ENCODE data around the gene BDKRB2.

DNA sequence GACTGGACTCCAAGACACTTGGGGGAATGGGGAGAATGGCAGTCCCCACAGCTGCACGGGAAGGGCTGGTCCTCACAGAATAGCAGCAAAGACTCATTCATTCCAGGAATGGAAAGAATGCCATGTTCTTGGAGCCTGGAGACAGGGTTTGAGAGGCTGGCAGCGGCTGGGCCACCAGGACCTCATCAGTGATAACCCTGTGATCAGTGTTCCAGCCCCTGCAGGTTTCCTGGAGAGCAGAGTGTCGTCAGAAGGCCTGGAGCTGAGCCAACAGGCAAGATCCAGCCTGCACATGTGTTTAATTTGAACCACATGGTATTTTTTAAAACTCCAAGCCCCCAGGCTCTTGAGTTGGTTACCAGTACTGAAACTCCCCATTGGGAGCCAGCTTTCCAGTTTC lies 62.7 kb downstream of the BDKRB2 start:
- TF ChIP-seq, protein P1, sequence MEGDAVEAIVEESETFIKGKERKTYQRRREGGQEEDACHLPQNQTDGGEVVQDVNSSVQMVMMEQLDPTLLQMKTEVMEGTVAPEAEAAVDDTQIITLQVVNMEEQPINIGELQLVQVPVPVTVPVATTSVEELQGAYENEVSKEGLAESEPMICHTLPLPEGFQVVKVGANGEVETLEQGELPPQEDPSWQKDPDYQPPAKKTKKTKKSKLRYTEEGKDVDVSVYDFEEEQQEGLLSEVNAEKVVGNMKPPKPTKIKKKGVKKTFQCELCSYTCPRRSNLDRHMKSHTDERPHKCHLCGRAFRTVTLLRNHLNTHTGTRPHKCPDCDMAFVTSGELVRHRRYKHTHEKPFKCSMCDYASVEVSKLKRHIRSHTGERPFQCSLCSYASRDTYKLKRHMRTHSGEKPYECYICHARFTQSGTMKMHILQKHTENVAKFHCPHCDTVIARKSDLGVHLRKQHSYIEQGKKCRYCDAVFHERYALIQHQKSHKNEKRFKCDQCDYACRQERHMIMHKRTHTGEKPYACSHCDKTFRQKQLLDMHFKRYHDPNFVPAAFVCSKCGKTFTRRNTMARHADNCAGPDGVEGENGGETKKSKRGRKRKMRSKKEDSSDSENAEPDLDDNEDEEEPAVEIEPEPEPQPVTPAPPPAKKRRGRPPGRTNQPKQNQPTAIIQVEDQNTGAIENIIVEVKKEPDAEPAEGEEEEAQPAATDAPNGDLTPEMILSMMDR (conservative IDR thresholded peaks at IDR 0.05; ENCODE audit: low read depth in 2 of 2) = no peak
- no peak for TF ChIP-seq POLR2AphosphoS5 (IDR thresholded peaks at IDR 0.05; ENCODE audit: low read depth)
- TF ChIP-seq, protein P2, sequence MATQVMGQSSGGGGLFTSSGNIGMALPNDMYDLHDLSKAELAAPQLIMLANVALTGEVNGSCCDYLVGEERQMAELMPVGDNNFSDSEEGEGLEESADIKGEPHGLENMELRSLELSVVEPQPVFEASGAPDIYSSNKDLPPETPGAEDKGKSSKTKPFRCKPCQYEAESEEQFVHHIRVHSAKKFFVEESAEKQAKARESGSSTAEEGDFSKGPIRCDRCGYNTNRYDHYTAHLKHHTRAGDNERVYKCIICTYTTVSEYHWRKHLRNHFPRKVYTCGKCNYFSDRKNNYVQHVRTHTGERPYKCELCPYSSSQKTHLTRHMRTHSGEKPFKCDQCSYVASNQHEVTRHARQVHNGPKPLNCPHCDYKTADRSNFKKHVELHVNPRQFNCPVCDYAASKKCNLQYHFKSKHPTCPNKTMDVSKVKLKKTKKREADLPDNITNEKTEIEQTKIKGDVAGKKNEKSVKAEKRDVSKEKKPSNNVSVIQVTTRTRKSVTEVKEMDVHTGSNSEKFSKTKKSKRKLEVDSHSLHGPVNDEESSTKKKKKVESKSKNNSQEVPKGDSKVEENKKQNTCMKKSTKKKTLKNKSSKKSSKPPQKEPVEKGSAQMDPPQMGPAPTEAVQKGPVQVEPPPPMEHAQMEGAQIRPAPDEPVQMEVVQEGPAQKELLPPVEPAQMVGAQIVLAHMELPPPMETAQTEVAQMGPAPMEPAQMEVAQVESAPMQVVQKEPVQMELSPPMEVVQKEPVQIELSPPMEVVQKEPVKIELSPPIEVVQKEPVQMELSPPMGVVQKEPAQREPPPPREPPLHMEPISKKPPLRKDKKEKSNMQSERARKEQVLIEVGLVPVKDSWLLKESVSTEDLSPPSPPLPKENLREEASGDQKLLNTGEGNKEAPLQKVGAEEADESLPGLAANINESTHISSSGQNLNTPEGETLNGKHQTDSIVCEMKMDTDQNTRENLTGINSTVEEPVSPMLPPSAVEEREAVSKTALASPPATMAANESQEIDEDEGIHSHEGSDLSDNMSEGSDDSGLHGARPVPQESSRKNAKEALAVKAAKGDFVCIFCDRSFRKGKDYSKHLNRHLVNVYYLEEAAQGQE (IDR thresholded peaks at IDR 0.05; ENCODE audit: unreplicated experiment) = no peak
- no peak for TF ChIP-seq NANOG (IDR thresholded peaks at IDR 0.05; ENCODE audit: borderline replicate concordance)
- no peak for TF ChIP-seq CREB1 (CRISPR knock-in tag; IDR thresholded peaks at IDR 0.05; ENCODE audit: low read depth)
- TF ChIP-seq EZH2phosphoT487 (IDR thresholded peaks at IDR 0.05; ENCODE audit: unreplicated experiment) = no peak
- TF ChIP-seq EZH2 (IDR thresholded peaks at IDR 0.05; ENCODE audit: low read depth, unreplicated experiment) = no peak
- TF ChIP-seq, protein P3, sequence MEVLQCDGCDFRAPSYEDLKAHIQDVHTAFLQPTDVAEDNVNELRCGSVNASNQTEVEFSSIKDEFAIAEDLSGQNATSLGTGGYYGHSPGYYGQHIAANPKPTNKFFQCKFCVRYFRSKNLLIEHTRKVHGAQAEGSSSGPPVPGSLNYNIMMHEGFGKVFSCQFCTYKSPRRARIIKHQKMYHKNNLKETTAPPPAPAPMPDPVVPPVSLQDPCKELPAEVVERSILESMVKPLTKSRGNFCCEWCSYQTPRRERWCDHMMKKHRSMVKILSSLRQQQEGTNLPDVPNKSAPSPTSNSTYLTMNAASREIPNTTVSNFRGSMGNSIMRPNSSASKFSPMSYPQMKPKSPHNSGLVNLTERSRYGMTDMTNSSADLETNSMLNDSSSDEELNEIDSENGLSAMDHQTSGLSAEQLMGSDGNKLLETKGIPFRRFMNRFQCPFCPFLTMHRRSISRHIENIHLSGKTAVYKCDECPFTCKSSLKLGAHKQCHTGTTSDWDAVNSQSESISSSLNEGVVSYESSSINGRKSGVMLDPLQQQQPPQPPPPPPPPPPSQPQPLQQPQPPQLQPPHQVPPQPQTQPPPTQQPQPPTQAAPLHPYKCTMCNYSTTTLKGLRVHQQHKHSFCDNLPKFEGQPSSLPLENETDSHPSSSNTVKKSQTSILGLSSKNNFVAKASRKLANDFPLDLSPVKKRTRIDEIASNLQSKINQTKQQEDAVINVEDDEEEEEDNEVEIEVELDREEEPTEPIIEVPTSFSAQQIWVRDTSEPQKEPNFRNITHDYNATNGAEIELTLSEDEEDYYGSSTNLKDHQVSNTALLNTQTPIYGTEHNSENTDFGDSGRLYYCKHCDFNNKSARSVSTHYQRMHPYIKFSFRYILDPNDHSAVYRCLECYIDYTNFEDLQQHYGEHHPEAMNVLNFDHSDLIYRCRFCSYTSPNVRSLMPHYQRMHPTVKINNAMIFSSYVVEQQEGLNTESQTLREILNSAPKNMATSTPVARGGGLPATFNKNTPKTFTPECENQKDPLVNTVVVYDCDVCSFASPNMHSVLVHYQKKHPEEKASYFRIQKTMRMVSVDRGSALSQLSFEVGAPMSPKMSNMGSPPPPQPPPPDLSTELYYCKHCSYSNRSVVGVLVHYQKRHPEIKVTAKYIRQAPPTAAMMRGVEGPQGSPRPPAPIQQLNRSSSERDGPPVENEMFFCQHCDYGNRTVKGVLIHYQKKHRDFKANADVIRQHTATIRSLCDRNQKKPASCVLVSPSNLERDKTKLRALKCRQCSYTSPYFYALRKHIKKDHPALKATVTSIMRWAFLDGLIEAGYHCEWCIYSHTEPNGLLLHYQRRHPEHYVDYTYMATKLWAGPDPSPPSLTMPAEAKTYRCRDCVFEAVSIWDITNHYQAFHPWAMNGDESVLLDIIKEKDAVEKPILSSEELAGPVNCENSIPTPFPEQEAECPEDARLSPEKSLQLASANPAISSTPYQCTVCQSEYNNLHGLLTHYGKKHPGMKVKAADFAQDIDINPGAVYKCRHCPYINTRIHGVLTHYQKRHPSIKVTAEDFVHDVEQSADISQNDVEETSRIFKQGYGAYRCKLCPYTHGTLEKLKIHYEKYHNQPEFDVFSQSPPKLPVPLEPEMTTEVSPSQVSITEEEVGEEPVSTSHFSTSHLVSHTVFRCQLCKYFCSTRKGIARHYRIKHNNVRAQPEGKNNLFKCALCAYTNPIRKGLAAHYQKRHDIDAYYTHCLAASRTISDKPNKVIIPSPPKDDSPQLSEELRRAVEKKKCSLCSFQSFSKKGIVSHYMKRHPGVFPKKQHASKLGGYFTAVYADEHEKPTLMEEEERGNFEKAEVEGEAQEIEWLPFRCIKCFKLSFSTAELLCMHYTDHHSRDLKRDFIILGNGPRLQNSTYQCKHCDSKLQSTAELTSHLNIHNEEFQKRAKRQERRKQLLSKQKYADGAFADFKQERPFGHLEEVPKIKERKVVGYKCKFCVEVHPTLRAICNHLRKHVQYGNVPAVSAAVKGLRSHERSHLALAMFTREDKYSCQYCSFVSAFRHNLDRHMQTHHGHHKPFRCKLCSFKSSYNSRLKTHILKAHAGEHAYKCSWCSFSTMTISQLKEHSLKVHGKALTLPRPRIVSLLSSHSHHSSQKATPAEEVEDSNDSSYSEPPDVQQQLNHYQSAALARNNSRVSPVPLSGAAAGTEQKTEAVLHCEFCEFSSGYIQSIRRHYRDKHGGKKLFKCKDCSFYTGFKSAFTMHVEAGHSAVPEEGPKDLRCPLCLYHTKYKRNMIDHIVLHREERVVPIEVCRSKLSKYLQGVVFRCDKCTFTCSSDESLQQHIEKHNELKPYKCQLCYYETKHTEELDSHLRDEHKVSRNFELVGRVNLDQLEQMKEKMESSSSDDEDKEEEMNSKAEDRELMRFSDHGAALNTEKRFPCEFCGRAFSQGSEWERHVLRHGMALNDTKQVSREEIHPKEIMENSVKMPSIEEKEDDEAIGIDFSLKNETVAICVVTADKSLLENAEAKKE (CRISPR knock-in tag; IDR thresholded peaks at IDR 0.05) = no peak

All from GM23338 (cell line).